H1 (cell line): Measurements from ENCODE around the gene GABBR1. TPM values are rescaled to one million over a fixed set of nuclear protein-coding genes. Genes with fewer than 3 reads are reported as not detected.

Experiments
- CTCF ChIA-PET: fragments of 300-600 bp; sonication (Branson Sonifier 250); formaldehyde crosslinking; loops from one replicate; lab custom pipeline; 2021; ENCODE audit not compliant: partially characterized antibody; lab: Charles Lee
- POLR2A ChIA-PET: fragments of 300-600 bp; sonication (Branson Sonifier 250); formaldehyde crosslinking; loops from one replicate; lab custom pipeline; 2021; ENCODE audit warnings: inconsistent platforms; ENCODE audit not compliant: partially characterized antibody; lab: Charles Lee
- DNase-seq, 2 experiments: peaks; one replicate each; pipeline versions ENCODE4 v3.0.0 to v3.0.0-alpha.2; 2010 to 2022; ENCODE audit warnings: low spot score in 2 of 2, low read depth in 1 of 2, mixed read lengths in 1 of 2
- FAIRE-seq: peaks from 2 replicates; lab custom pipeline; 2011; peaks lifted over from hg19 to GRCh38; lab: Jason Lieb, UNC
- H2AFZ ChIP-seq: 2 replicates; pipeline ENCODE4 v1.8.1; 2012; ENCODE audit warnings: low read length, inconsistent platforms
- H2AK5ac ChIP-seq: 2 replicates; pipeline ENCODE4 v1.6.1; 2013; ENCODE audit warnings: low read depth, low read length
- H2BK120ac ChIP-seq: replicated peaks from 2 replicates; pipeline ENCODE3; 2013; ENCODE audit warnings: low read depth, low read length, inconsistent platforms
- H2BK12ac ChIP-seq: 2 replicates; pipeline ENCODE4 v1.6.1; 2013; ENCODE audit warnings: low read depth, low read length
- H2BK15ac ChIP-seq: 2 replicates; pipeline ENCODE4 v1.6.1; 2013; ENCODE audit warnings: low read length
- H2BK20ac ChIP-seq: 2 replicates; pipeline ENCODE4 v1.6.1; 2013; ENCODE audit warnings: low read length
- H2BK5ac ChIP-seq: 2 replicates; pipeline ENCODE4 v1.6.1; 2013; ENCODE audit warnings: low read depth, low read length
- H3K14ac ChIP-seq: 2 replicates; pipeline ENCODE4 v1.6.1; 2013; ENCODE audit warnings: inconsistent platforms; ENCODE audit not compliant: insufficient read length
- H3K18ac ChIP-seq: 2 replicates; pipeline ENCODE4 v1.6.1; 2013; ENCODE audit warnings: low read length; ENCODE audit errors: extremely low read depth
- H3K23ac ChIP-seq: 2 replicates; pipeline ENCODE4 v1.6.1; 2013; ENCODE audit warnings: inconsistent platforms; ENCODE audit not compliant: insufficient read length
- H3K23me2 ChIP-seq: 2 replicates; pipeline ENCODE4 v1.6.1; 2013; ENCODE audit warnings: low read depth, low read length
- H3K27ac ChIP-seq: 2 replicates; pipeline ENCODE4 v1.6.1; 2011; ENCODE audit warnings: low read depth, low read length, inconsistent platforms
- H3K27me3 ChIP-seq, 4 experiments: replicated peaks in 1 of 4; 1 replicate in 1 of 4; 2 replicates in 3 of 4; pipeline versions ENCODE4 v1.6.1 to v1.8.1; 2011 to 2013; ENCODE audit warnings: low read length in 3 of 4, mild to moderate bottlenecking in 3 of 4, inconsistent platforms in 2 of 4, mixed read lengths in 2 of 4, moderate library complexity in 1 of 4; ENCODE audit not compliant: control insufficient read depth in 3 of 4, insufficient read depth in 3 of 4; ENCODE audit errors: extremely low read depth in 1 of 4
- H3K36me3 ChIP-seq, 4 experiments: 2 replicates each; pipeline versions ENCODE4 v1.6.1 to v1.8.1; 2011 to 2013; ENCODE audit warnings: mild to moderate bottlenecking in 4 of 4, low read length in 3 of 4, moderate library complexity in 2 of 4, control low read depth in 1 of 4, inconsistent platforms in 1 of 4; ENCODE audit not compliant: insufficient read depth in 4 of 4, control insufficient read depth in 2 of 4
- H3K4ac ChIP-seq: replicated peaks from 2 replicates; pipeline ENCODE3; 2013; ENCODE audit warnings: low read length, low read depth, mixed read lengths, inconsistent platforms; ENCODE audit not compliant: insufficient read length
- H3K4me1 ChIP-seq, 4 experiments: replicated peaks in 1 of 4; 1 replicate in 1 of 4; 2 replicates in 3 of 4; pipeline versions ENCODE4 v1.6.1 to v1.8.1; 2011 to 2013; ENCODE audit warnings: low read length in 3 of 4, inconsistent platforms in 2 of 4, mixed read lengths in 1 of 4; ENCODE audit not compliant: insufficient read depth in 4 of 4, control insufficient read depth in 3 of 4
- H3K4me2 ChIP-seq, 2 experiments: 2 replicates each; pipeline versions ENCODE4 v1.6.1 to v1.8.1; 2011 to 2013; ENCODE audit warnings: low read depth in 2 of 2, low read length in 2 of 2, control low read depth in 1 of 2, inconsistent platforms in 1 of 2, mild to moderate bottlenecking in 1 of 2; ENCODE audit not compliant: insufficient read depth in 1 of 2
- H3K4me3 ChIP-seq, 4 experiments: fragments of 200-600, 300-600 bp in 1 of 4; sonication (generic), shearing (Covaris generic), sonication (Bioruptor Twin) in 1 of 4; 2 replicates each; pipeline versions ENCODE4 v1.5.1 to v1.8.1; 2011 to 2016; ENCODE audit warnings: low read length in 4 of 4, low read depth in 3 of 4, control low read depth in 2 of 4, inconsistent platforms in 2 of 4, mild to moderate bottlenecking in 2 of 4, mixed read lengths in 1 of 4, moderate library complexity in 1 of 4; ENCODE audit not compliant: insufficient read depth in 2 of 4; ENCODE audit errors: extremely low read depth in 1 of 4
- H3K56ac ChIP-seq: replicated peaks from 2 replicates; pipeline ENCODE3; 2013; ENCODE audit warnings: low read depth, mild to moderate bottlenecking, mixed read lengths, low read length, inconsistent platforms; ENCODE audit not compliant: insufficient read length
- H3K79me1 ChIP-seq: 2 replicates; pipeline ENCODE4 v1.6.1; 2013; ENCODE audit warnings: low read depth, low read length, control low read depth
- H3K79me2 ChIP-seq, 2 experiments: 2 replicates each; pipeline versions ENCODE4 v1.6.1 to v1.8.1; 2012 to 2013; ENCODE audit warnings: low read length in 2 of 2, mild to moderate bottlenecking in 2 of 2, inconsistent platforms in 1 of 2; ENCODE audit not compliant: insufficient read depth in 2 of 2, control insufficient read depth in 1 of 2
- H3K9ac ChIP-seq, 4 experiments: replicated peaks in 1 of 4; 1 replicate in 1 of 4; 2 replicates in 3 of 4; pipeline versions ENCODE4 v1.6.1 to v1.8.1; 2011 to 2013; ENCODE audit warnings: low read depth in 3 of 4, low read length in 3 of 4, control low read depth in 2 of 4, mild to moderate bottlenecking in 2 of 4, moderate library complexity in 2 of 4, inconsistent platforms in 1 of 4; ENCODE audit errors: extremely low read depth in 1 of 4
- H3K9me3 ChIP-seq, 2 experiments: 2 replicates each; pipeline versions ENCODE4 v1.6.1 to v1.8.1; 2012 to 2013; ENCODE audit warnings: mild to moderate bottlenecking in 2 of 2, moderate library complexity in 2 of 2, control low read depth in 1 of 2, inconsistent platforms in 1 of 2, low read depth in 1 of 2, low read length in 1 of 2, mixed read lengths in 1 of 2; ENCODE audit not compliant: insufficient read depth in 2 of 2
- H4K20me1 ChIP-seq, 2 experiments: replicated peaks in 1 of 2; 2 replicates each; pipeline versions ENCODE3 to v1.8.1; 2011 to 2013; ENCODE audit warnings: inconsistent platforms in 2 of 2, low read length in 2 of 2, mild to moderate bottlenecking in 1 of 2; ENCODE audit not compliant: insufficient read depth in 2 of 2, control insufficient read depth in 1 of 2
- H4K5ac ChIP-seq: 2 replicates; pipeline ENCODE4 v1.6.1; 2013; ENCODE audit warnings: low read length, low read depth, mixed read lengths, inconsistent platforms; ENCODE audit not compliant: insufficient read length
- H4K8ac ChIP-seq: 2 replicates; pipeline ENCODE4 v1.8.0; 2013; ENCODE audit warnings: mild to moderate bottlenecking, moderate library complexity, low read length, inconsistent platforms; ENCODE audit not compliant: insufficient read depth; ENCODE audit errors: extremely low read depth
- H4K91ac ChIP-seq: replicated peaks from 2 replicates; pipeline ENCODE3; 2013; ENCODE audit warnings: low read length, mixed read lengths, inconsistent platforms; ENCODE audit not compliant: insufficient read length
- ASH2L ChIP-seq: fragments of 200-600, 300-600 bp; sonication (generic); IDR thresholded peaks from one replicate; pipeline ENCODE4 v1.7.1; 2017; ENCODE audit warnings: low read length
- RAD21 ChIP-seq, 2 experiments: IDR thresholded peaks in 1 of 2; conservative IDR thresholded peaks in 1 of 2; 2 replicates each; pipeline ENCODE4 v1.6.1; 2011; ENCODE audit warnings: low read depth in 2 of 2, low read length in 2 of 2, improper control_type of control experiment in 1 of 2, inconsistent platforms in 1 of 2, mild to moderate bottlenecking in 1 of 2, moderate library complexity in 1 of 2
- SP2 ChIP-seq: IDR thresholded peaks from 2 replicates; pipeline ENCODE4 v1.6.1; 2012; ENCODE audit warnings: mild to moderate bottlenecking, low read length, inconsistent platforms
- WGBS, 2 experiments: shearing (Covaris generic) in 1 of 2; methylation state at CpG; one replicate each; pipeline versions ENCODE4 v1.1.6 to v1.1.7; 2013 to 2015; ENCODE audit warnings: low lambda C conversion rate in 2 of 2, mixed read lengths in 2 of 2, inconsistent platforms in 1 of 2, low coverage in 1 of 2, missing lambda C conversion rate in 1 of 2; ENCODE audit not compliant: insufficient replicate concordance in 2 of 2, insufficient coverage in 1 of 2, insufficient read length in 1 of 2; ENCODE audit errors: extremely low coverage in 1 of 2, missing lambda C conversion rate in 1 of 2; 5-methylcytosine and 5-hydroxymethylcytosine counted together
- polyA plus RNA-seq, 7 experiments: library from polyadenylated mRNA; depleted of rRNA in 3 of 7; stranded (reverse) in 5 of 7; unstranded in 2 of 7; fragments of >200 nt in 5 of 7; fragments of 200-250 nt in 2 of 7; gene quantifications; 1 replicate in 5 of 7; 2 replicates in 1 of 7; 4 replicates in 1 of 7; pipeline versions ENCODE4 v1.2.1 to v1.2.3, GENCODE V29; 2011 to 2013; ENCODE audit warnings: missing spikeins in 2 of 7, mixed read lengths in 2 of 7
- total RNA-seq: library from RNA; stranded (reverse); fragmentation: NEBNext Ultra II Directional; extraction: Animal tissue kit (Norgen Biotek cat#: 25700); gene quantifications from 2 replicates; pipeline ENCODE4 v1.2.1, GENCODE V29; 2021

The GABBR1 gene
- total and polyA plus RNA-seq, 2 of the 8 experiments (the other 6 are each of a cell fraction or from before 2014, with no cell fraction given) = 75.9 to 78.3 TPM

GRCh38 chr6:29681811-29682210, 48.8 kb upstream of the GABBR1 start:
- H2AK5ac ChIP-seq = no peak overlapping the region
- H4K8ac ChIP-seq = no peak overlapping the region
- no peak overlapping the region for H2BK120ac ChIP-seq
- no peaks in the 10 kb centered on the region for H4K20me1 ChIP-seq
- H3K18ac ChIP-seq = no peak overlapping the region
- no peak overlapping the region for H2BK20ac ChIP-seq
- no peak overlapping the region for H3K4me2 ChIP-seq
- no peaks in the 10 kb centered on the region for H3K36me3 ChIP-seq
- H3K4me3 ChIP-seq = no peak overlapping the region
- no peak overlapping the region for H3K27ac ChIP-seq
- no peaks in the 10 kb centered on the region for H3K79me2 ChIP-seq
- H3K27me3 ChIP-seq = no peaks in the 10 kb centered on the region
- H4K5ac ChIP-seq = no peak overlapping the region
- no peak overlapping the region for H3K9ac ChIP-seq
- no peak overlapping the region for H3K56ac ChIP-seq
- DNase-seq = no peak
- no peak overlapping the region for H3K4ac ChIP-seq
- peaks cover 0 to 8% (median 1%) of the 10 kb centered on the region in 4 experiments; a peak in 4 of 7 replicates for H3K4me1 ChIP-seq
- no peak overlapping the region for H3K14ac ChIP-seq
- H4K91ac ChIP-seq = no peak overlapping the region
- H2BK15ac ChIP-seq = no peak overlapping the region
- 87% methylated on average over 8 of the region's 8 CpGs; no CpG with 5 or more reads in 1 of the 2 experiments for WGBS, 2 experiments
- H3K23me2 ChIP-seq = no peaks in the 10 kb centered on the region
- no peaks in the 10 kb centered on the region for H3K79me1 ChIP-seq
- H3K23ac ChIP-seq = no peak overlapping the region
- peaks cover 0 to 6% of the 10 kb centered on the region in 2 experiments; a peak in 2 of 4 replicates for H3K9me3 ChIP-seq
- CTCF ChIA-PET = interaction anchor here (0.9 to 12.7 kb wide), 5 partner anchors 9 to 52 kb away, joined by 3 to 502 read pairs (median 6); partner anchors contain the start of gene MOG
- POLR2A ChIA-PET = interaction anchor here (1.2 kb wide), 1 partner anchor 32 kb away, joined by 3 read pairs; no protein-coding TSS in a partner anchor
- no peak for TF ChIP-seq ASH2L
- no peak for TF ChIP-seq RAD21 (IDR thresholded peaks at IDR 0.05 in 1 of 2, conservative IDR thresholded peaks at IDR 0.05 in 1 of 2; ENCODE audit: low read depth in 2 of 2, low read length in 2 of 2)
- TF ChIP-seq SP2 = no peak
- no peak overlapping the region for H2AFZ ChIP-seq
- no peak for FAIRE-seq
- no peak overlapping the region for H2BK5ac ChIP-seq
- H2BK12ac ChIP-seq = no peak overlapping the region
